ENCODE data around the gene HYLS1.

DNA sequence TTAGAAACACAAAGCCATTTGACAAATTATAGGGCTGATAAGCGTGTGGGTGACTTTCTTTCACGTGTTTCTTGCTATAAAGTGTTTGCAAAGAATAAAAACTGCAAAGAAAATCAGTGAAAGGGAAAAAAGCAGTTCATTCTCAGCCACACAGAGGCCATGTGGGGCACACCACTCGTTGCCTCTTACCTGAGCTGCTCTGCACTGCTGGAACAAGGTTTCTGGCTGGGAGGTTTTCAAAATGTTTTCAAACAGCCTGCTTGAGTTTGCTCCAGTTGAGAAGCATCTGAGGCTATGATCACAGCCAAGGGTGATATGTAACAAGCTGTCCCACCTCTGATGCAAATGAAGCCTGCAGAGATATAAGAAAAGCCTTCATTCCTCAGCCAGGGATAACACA is 43.6 kb downstream of the HYLS1 start:
- TF ChIP-seq, protein P1, sequence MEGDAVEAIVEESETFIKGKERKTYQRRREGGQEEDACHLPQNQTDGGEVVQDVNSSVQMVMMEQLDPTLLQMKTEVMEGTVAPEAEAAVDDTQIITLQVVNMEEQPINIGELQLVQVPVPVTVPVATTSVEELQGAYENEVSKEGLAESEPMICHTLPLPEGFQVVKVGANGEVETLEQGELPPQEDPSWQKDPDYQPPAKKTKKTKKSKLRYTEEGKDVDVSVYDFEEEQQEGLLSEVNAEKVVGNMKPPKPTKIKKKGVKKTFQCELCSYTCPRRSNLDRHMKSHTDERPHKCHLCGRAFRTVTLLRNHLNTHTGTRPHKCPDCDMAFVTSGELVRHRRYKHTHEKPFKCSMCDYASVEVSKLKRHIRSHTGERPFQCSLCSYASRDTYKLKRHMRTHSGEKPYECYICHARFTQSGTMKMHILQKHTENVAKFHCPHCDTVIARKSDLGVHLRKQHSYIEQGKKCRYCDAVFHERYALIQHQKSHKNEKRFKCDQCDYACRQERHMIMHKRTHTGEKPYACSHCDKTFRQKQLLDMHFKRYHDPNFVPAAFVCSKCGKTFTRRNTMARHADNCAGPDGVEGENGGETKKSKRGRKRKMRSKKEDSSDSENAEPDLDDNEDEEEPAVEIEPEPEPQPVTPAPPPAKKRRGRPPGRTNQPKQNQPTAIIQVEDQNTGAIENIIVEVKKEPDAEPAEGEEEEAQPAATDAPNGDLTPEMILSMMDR (IDR thresholded peaks at IDR 0.05) = no peak
- TF ChIP-seq POLR2A (IDR thresholded peaks at IDR 0.05) = no peak

Data from body of pancreas (tissue), 4 donors.